K562 treated with DMSO at 1 percent for 48 hours (cell line): ENCODE data around the gene TECTA. TPM values are rescaled to one million over a fixed set of nuclear protein-coding genes. Genes with fewer than 3 reads are reported as not detected.

ENCODE experiments used
- total RNA-seq: library from RNA; unstranded; fragments of 300-600 nt; gene quantifications from 2 replicates; pipeline ENCODE4 v1.2.3, GENCODE V29; 2022; ENCODE audit warnings: low replicate concordance; ENCODE audit errors: extremely low read depth

TECTA gene
- total RNA-seq: not detected in 2 replicates

GRCh38 chr11:121100943-121101342 lies at the start of gene TECTA:
Gene TECTA (plus strand): TSS chr11:121101243. CDS start chr11:121102666, 1,423 bp downstream.

Other genes starting within 250 kb of the TECTA start
- not detected in 2 replicates for gene TBCEL, start 77.1 kb upstream of the TECTA start, total RNA-seq
- not detected in 2 replicates for gene SC5D, start 191.5 kb downstream of the TECTA start, total RNA-seq